HCT116 (cell line): ENCODE results near the gene CAPN15. TPM values are rescaled to one million over a fixed set of nuclear protein-coding genes. Genes with fewer than 3 reads are reported as not detected.

Source experiments
- ATAC-seq: fragments of 200-7000 bp; cut with Tn5 transposase; 2 replicates; pipeline ENCODE4 v1.9.1; 2020; ENCODE audit warnings: mild to moderate bottlenecking, moderate library complexity
- BruUV-seq: library from RNA; stranded (reverse); fragments of 400-500 nt; replicated peaks from 2 replicates; lab custom pipeline; 2021; lab: Mats Ljungman, UMichigan
- CTCF ChIA-PET: fragments of 300-600 bp; sonication (Branson Sonifier 250); formaldehyde crosslinking; loops from one replicate; lab custom pipeline; 2021; ENCODE audit warnings: antibody characterized with exemption; lab: Charles Lee
- POLR2A ChIA-PET: fragments of 300-600, 350-600 bp; sonication (Branson Sonifier 250); formaldehyde crosslinking; loops from one replicate; lab custom pipeline; 2021; ENCODE audit warnings: antibody characterized with exemption; lab: Charles Lee
- RAD21 ChIA-PET, 2 experiments: fragments of 300-600 bp; sonication (Branson Sonifier 250); formaldehyde crosslinking; loops; one replicate each; lab custom pipeline; 2023; ENCODE audit warnings: low total read pairs in 2 of 2; ENCODE audit not compliant: uncharacterized antibody in 2 of 2, unreplicated experiment in 2 of 2, low non-redundant PET in 1 of 2; lab: Charles Lee
- DNase-seq: peaks from one replicate; pipeline ENCODE4 v3.0.0-alpha.2; 2010; ENCODE audit warnings: low read depth, low spot score
- H2AFZ ChIP-seq: fragments of 200-600 bp; shearing (Covaris generic), sonication (generic); 2 replicates; pipeline ENCODE4 v1.6.1; 2017; ENCODE audit warnings: low read depth, mixed run types, mixed read lengths, antibody characterized with exemption, low read length; ENCODE audit not compliant: poor library complexity, severe bottlenecking
- H3K27ac ChIP-seq: 2 replicates; pipeline ENCODE4 v1.5.1; 2012; ENCODE audit warnings: low read depth, low read length
- H3K27me3 ChIP-seq: fragments of 200-600 bp; sonication (generic); 2 replicates; pipeline ENCODE4 v1.6.1; 2016; ENCODE audit warnings: mixed run types, low read length, mixed read lengths; ENCODE audit not compliant: insufficient read depth
- H3K36me3 ChIP-seq, 2 experiments: fragments of 200-500 bp in 1 of 2; fragments of 200-600 bp in 1 of 2; sonication (Bioruptor generic) in 1 of 2; sonication (generic) in 1 of 2; 2 replicates each; pipeline versions ENCODE4 v1.5.1 to v1.6.1; 2014 to 2016; ENCODE audit warnings: low read length in 2 of 2, inconsistent platforms in 1 of 2, mixed read lengths in 1 of 2, mixed run types in 1 of 2; ENCODE audit not compliant: insufficient read depth in 2 of 2, control insufficient read depth in 1 of 2
- H3K4me1 ChIP-seq, 2 experiments: fragments of 200-600 bp in 1 of 2; sonication (generic) in 1 of 2; 2 replicates each; pipeline versions ENCODE4 v1.5.1 to v1.6.1; 2012 to 2017; ENCODE audit warnings: low read length in 2 of 2, inconsistent platforms in 1 of 2, mild to moderate bottlenecking in 1 of 2, mixed read lengths in 1 of 2, mixed run types in 1 of 2, moderate library complexity in 1 of 2; ENCODE audit not compliant: insufficient read depth in 2 of 2, control insufficient read depth in 1 of 2
- H3K4me2 ChIP-seq: fragments of 200-600 bp; sonication (generic); 2 replicates; pipeline ENCODE4 v1.6.1; 2017; ENCODE audit warnings: mixed run types, low read length, mixed read lengths
- H3K4me3 ChIP-seq, 2 experiments: fragments of 200-600 bp in 1 of 2; sonication (generic) in 1 of 2; replicated peaks in 1 of 2; 2 replicates each; pipeline ENCODE4 v1.5.1; 2011 to 2016; ENCODE audit warnings: low read length in 2 of 2, control low read depth in 1 of 2, low read depth in 1 of 2, mild to moderate bottlenecking in 1 of 2, mixed read lengths in 1 of 2, mixed run types in 1 of 2
- H3K79me2 ChIP-seq: fragments of 200-600 bp; sonication (generic); 2 replicates; pipeline ENCODE4 v1.6.1; 2017; ENCODE audit warnings: mild to moderate bottlenecking, mixed run types, low read length, moderate library complexity, mixed read lengths; ENCODE audit not compliant: insufficient read depth
- H3K9ac ChIP-seq: fragments of 200-600 bp; sonication (generic); 2 replicates; pipeline ENCODE4 v1.6.1; 2016; ENCODE audit warnings: low read length, mixed read lengths
- H3K9me2 ChIP-seq: fragments of 200-600 bp; sonication (generic), shearing (Covaris generic); 2 replicates; pipeline ENCODE4 v1.6.1; 2017; ENCODE audit warnings: mixed run types, mild to moderate bottlenecking, moderate library complexity; ENCODE audit not compliant: insufficient read depth
- H3K9me3 ChIP-seq, 2 experiments: fragments of 200-500 bp in 1 of 2; fragments of 200-600 bp in 1 of 2; sonication (Bioruptor generic) in 1 of 2; sonication (generic) in 1 of 2; 2 replicates each; pipeline ENCODE4 v1.6.1; 2014 to 2017; ENCODE audit warnings: low read length in 2 of 2, mixed read lengths in 2 of 2, inconsistent platforms in 1 of 2, low read depth in 1 of 2, mild to moderate bottlenecking in 1 of 2, mixed run types in 1 of 2, moderate library complexity in 1 of 2; ENCODE audit not compliant: control insufficient read depth in 1 of 2, insufficient read depth in 1 of 2
- H4K20me1 ChIP-seq: fragments of 200-600 bp; sonication (generic), shearing (Covaris generic); 2 replicates; pipeline ENCODE4 v1.6.1; 2017; ENCODE audit warnings: mixed run types, mild to moderate bottlenecking, moderate library complexity; ENCODE audit not compliant: insufficient read depth
- CEBPB ChIP-seq: IDR thresholded peaks from 2 replicates; pipeline ENCODE4 v1.6.1; 2012; ENCODE audit warnings: low read depth
- EGR1 ChIP-seq: IDR thresholded peaks from 2 replicates; pipeline ENCODE4 v1.6.1; 2012; ENCODE audit warnings: low read depth
- EZH2 ChIP-seq: fragments of 200-600 bp; sonication (generic); IDR thresholded peaks from 2 replicates; pipeline ENCODE4 v1.6.1; 2017; ENCODE audit warnings: antibody characterized with exemption, mixed run types
- POLR2AphosphoS5 ChIP-seq: IDR thresholded peaks from 2 replicates; pipeline ENCODE4 v1.6.1; 2011; ENCODE audit warnings: mild to moderate bottlenecking, low read depth, low read length, moderate library complexity
- RAD21 ChIP-seq: IDR thresholded peaks from 2 replicates; pipeline ENCODE4 v1.6.1; 2012; ENCODE audit warnings: low read depth, mild to moderate bottlenecking
- REST ChIP-seq: IDR thresholded peaks from 2 replicates; pipeline ENCODE4 v1.6.1; 2012; ENCODE audit warnings: low read depth
- SIN3A ChIP-seq: IDR thresholded peaks from 2 replicates; pipeline ENCODE4 v1.6.1; 2012; ENCODE audit warnings: low read depth
- SP1 ChIP-seq: IDR thresholded peaks from 2 replicates; pipeline ENCODE4 v1.6.1; 2012; ENCODE audit warnings: low read depth
- SRF ChIP-seq: IDR thresholded peaks from 2 replicates; pipeline ENCODE4 v1.6.1; 2012; ENCODE audit warnings: low read depth
- YY1 ChIP-seq: IDR thresholded peaks from 2 replicates; pipeline ENCODE4 v1.6.1; 2011; ENCODE audit warnings: low read length, low read depth, moderate library complexity, mild to moderate bottlenecking; ENCODE audit not compliant: insufficient replicate concordance; ENCODE audit errors: extremely low read depth
- intact Hi-C: fragments of 100-400 bp; cut with micrococcal nuclease; formaldehyde crosslinking; loops from 2 replicates; pipeline ENCODE4 v1.10.0; 2022
- total RNA-seq: library from RNA; stranded (reverse); gene quantifications from one replicate; pipeline ENCODE4 v1.2.1, GENCODE V29; 2021; ENCODE audit not compliant: unreplicated experiment
- TF ChIP-seq, protein P1 (sequence below): IDR thresholded peaks from 2 replicates; pipeline ENCODE4 v1.6.1; 2011; ENCODE audit warnings: mild to moderate bottlenecking, low read length, moderate library complexity; ENCODE audit not compliant: insufficient replicate concordance; ENCODE audit errors: extremely low read depth

The CAPN15 gene
- total RNA-seq, 1 experiment from 2014 or later = 39.0 TPM

- TF ChIP-seq SIN3A = 0 out of 2 replicates have a peak, but pooled peaks have one; percentile 16
- TF ChIP-seq RAD21 = no peak
- TF ChIP-seq EGR1 = 0 out of 2 replicates have a peak, but pooled peaks have one; percentile 20
- ATAC-seq = no peak
- intact Hi-C loops = loop anchor here (5.0 kb wide), 1 partner anchor 33 kb away; no protein-coding TSS in a partner anchor
- BruUV-seq = no TSS peak
- Histone ChIP-seq H3K9me2 (no peaks in the 10 kb centered on the region), H3K4me1 (peaks cover 30 to 35% of the 10 kb centered on the region in 2 experiments), H3K9ac (peak overlapping the region; percentile 36), H3K79me2 (peaks cover 21% of the 10 kb centered on the region; the same call in 1 of the 2 replicates), H3K36me3 (no peaks in the 10 kb centered on the region), H3K27me3 (no peaks in the 10 kb centered on the region), H3K27ac (peak overlapping the region; percentile 76), H3K9me3 (no peaks in the 10 kb centered on the region), H4K20me1 (no peaks in the 10 kb centered on the region), H2AFZ (no peak overlapping the region), H3K4me3 (peak overlapping the region in 1 of 2 experiments; percentile 13; a peak in 1 of 4 replicates), H3K4me2 (peak overlapping the region; percentile 70)
- ChIA-PET RAD21 (interaction anchor here in 1 of 2 experiments (0.7 kb wide), 1 partner anchor 46 kb away, joined by 3 read pairs; no protein-coding TSS in a partner anchor), POLR2A (no interaction called here), CTCF (interaction anchor here (1.0 to 1.1 kb wide), 2 partner anchors 15 to 54 kb away, joined by 3 to 4 read pairs; no protein-coding TSS in a partner anchor)
- no peak for DNase-seq
Observed at GRCh38 chr16:593807-594206, 66.3 kb downstream of the CAPN15 start.

GRCh38 chr16:595094-595528 lies 67.6 kb downstream of the CAPN15 start:
- H3K36me3 ChIP-seq = peaks cover 0 to 3% of the 10 kb centered on the region in 2 experiments; a peak in 1 of 4 replicates
- H3K9me3 ChIP-seq = no peaks in the 10 kb centered on the region
- DNase-seq = no peak
- no peaks in the 10 kb centered on the region for H3K27me3 ChIP-seq
- TF ChIP-seq CEBPB (no peak), SIN3A (no peak), REST (no peak), SP1 (no peak), SRF (no peak), POLR2AphosphoS5 (no peak), EGR1 (no peak), YY1 (no peak), RAD21 (no peak), EZH2 (no peak)
- TF ChIP-seq, protein P1, sequence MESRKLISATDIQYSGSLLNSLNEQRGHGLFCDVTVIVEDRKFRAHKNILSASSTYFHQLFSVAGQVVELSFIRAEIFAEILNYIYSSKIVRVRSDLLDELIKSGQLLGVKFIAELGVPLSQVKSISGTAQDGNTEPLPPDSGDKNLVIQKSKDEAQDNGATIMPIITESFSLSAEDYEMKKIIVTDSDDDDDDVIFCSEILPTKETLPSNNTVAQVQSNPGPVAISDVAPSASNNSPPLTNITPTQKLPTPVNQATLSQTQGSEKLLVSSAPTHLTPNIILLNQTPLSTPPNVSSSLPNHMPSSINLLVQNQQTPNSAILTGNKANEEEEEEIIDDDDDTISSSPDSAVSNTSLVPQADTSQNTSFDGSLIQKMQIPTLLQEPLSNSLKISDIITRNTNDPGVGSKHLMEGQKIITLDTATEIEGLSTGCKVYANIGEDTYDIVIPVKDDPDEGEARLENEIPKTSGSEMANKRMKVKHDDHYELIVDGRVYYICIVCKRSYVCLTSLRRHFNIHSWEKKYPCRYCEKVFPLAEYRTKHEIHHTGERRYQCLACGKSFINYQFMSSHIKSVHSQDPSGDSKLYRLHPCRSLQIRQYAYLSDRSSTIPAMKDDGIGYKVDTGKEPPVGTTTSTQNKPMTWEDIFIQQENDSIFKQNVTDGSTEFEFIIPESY = no peak
- no TSS peak for BruUV-seq
- H3K4me1 ChIP-seq = peaks cover 30 to 35% of the 10 kb centered on the region in 2 experiments
- no peaks in the 10 kb centered on the region for H3K9me2 ChIP-seq
- no peak overlapping the region for H3K9ac ChIP-seq
- no peak overlapping the region for H3K4me2 ChIP-seq
- no peaks in the 10 kb centered on the region for H4K20me1 ChIP-seq
- ChIA-PET POLR2A (no interaction called here), RAD21 (no interaction called here), CTCF (no interaction called here)
- no peak overlapping the region for H3K4me3 ChIP-seq
- intact Hi-C loops = no loop called here
- no peak for ATAC-seq
- H3K79me2 ChIP-seq = peaks cover 21% of the 10 kb centered on the region; the same call in 1 of the 2 replicates
- no peak overlapping the region for H3K27ac ChIP-seq
- H2AFZ ChIP-seq = no peak overlapping the region
